Stomach (tissue), 9 donors: ENCODE data around the gene IQCH. TPM values are rescaled to one million over a fixed set of nuclear protein-coding genes. Genes with fewer than 3 reads are reported as not detected.
A peak's percentile ranks its signal among the peaks of the same experiment; 100 is the strongest.

Experiments
- DNase-seq, 2 donors: peaks; one replicate each; pipeline versions ENCODE4 v3.0.0 to v3.0.0-alpha.2; 2013 to 2019
- H3K27ac ChIP-seq, 5 donors: fragments of 200-600 bp in 4 of 5; sonication (generic) in 4 of 5; one replicate each; pipeline ENCODE4 v1.5.1; 2013 to 2019; ENCODE audit warnings: mild to moderate bottlenecking in 1 of 5, moderate library complexity in 1 of 5
- H3K27me3 ChIP-seq, 3 donors: fragments of 200-600 bp; sonication (generic); one replicate each; pipeline ENCODE4 v1.5.1; 2017 to 2019; ENCODE audit warnings: mixed run types in 1 of 3
- H3K36me3 ChIP-seq, 4 donors: fragments of 200-600 bp; sonication (generic); 1 replicate in 3 of 4; 2 replicates in 1 of 4; pipeline ENCODE4 v1.5.1; 2016 to 2019
- H3K4me1 ChIP-seq, 4 donors: fragments of 200-600 bp; sonication (generic); one replicate each; pipeline ENCODE4 v1.5.1; 2016 to 2019
- H3K4me3 ChIP-seq, 4 donors: fragments of 200-600 bp; sonication (generic) in 3 of 4; one replicate each; pipeline ENCODE4 v1.5.1; 2016 to 2019; ENCODE audit warnings: mild to moderate bottlenecking in 1 of 4
- H3K9me3 ChIP-seq, 4 donors: fragments of 200-600 bp; sonication (generic); one replicate each; pipeline ENCODE4 v1.5.1; 2016 to 2019
- CTCF ChIP-seq, 7 experiments: fragments of 450-650 bp in 4 of 7; fragments of 200-600 bp in 3 of 7; sonication (generic) in 3 of 7; IDR thresholded peaks; one replicate each; pipeline ENCODE4 v1.5.1; 2016 to 2019; ENCODE audit warnings: antibody characterized with exemption in 7 of 7, control low read depth in 2 of 7, mild to moderate bottlenecking in 1 of 7
- EP300 ChIP-seq: sonication (generic); formaldehyde crosslinking; IDR thresholded peaks from one replicate; pipeline ENCODE4 v1.6.1; 2017; ENCODE audit warnings: antibody characterized with exemption
- POLR2A ChIP-seq, 4 donors: fragments of 450-650 bp; IDR thresholded peaks; one replicate each; pipeline ENCODE4 v1.6.1; 2016; ENCODE audit warnings: antibody characterized with exemption in 4 of 4, control low read depth in 2 of 4, mild to moderate bottlenecking in 1 of 4, moderate library complexity in 1 of 4
- POLR2AphosphoS5 ChIP-seq, 3 donors: sonication (generic); formaldehyde crosslinking; IDR thresholded peaks; one replicate each; pipeline ENCODE4 v1.6.1; 2016; ENCODE audit warnings: antibody characterized with exemption in 3 of 3
- WGBS, 5 donors: extraction: QIAGEN DNeasy Blood & Tissue Kit in 3 of 5; methylation state at CpG; one replicate each; pipeline versions ENCODE4 v1.1.5 to v1.1.7; 2013 to 2018; 5-methylcytosine and 5-hydroxymethylcytosine counted together
- intact Hi-C: fragments of 100-400 bp; cut with DNase I; formaldehyde crosslinking; loops from one replicate; pipeline ENCODE4 v1.15.1; 2023; ENCODE audit warnings: low total_unique reads
- polyA plus RNA-seq, 3 donors: library from polyadenylated mRNA; stranded (reverse); fragments of 200-250 nt; gene quantifications; one replicate each; pipeline ENCODE4 v1.2.3, GENCODE V29; 2013
- total RNA-seq, 5 donors: library from RNA; depleted of rRNA; stranded (reverse); fragments of >200 nt; gene quantifications; one replicate each; pipeline versions ENCODE4 v1.1.0 to v1.2.3, GENCODE V29; 2014 to 2016
- donor health status: healthy with polysubstance abuse.
- donor health status: Bipolar disorder and iron deficiency.
- donor health status: healthy.

Gene IQCH
- total and polyA plus RNA-seq, 8 donors = 0.25 to 9.4 (median 1.7) TPM; not detected in 1

DNA sequence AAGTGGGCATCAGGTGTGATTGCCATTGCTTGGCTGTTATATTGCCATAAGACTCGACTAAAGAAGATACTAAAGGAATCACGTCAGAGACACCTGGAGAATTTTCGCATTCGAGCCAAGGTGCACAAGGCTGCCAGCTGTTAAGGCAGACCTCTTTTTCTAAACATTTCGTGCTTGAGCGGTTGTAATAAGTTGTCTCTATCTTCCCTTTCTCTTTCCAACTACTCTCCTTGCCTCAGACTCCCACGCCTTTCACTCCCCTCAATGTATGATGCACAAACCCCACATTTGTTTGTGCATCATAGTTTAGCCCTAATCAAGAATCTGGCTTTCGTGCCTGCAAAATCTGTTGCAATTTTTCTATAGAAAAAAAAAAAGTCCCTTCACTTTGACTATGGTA, 118.0 kb downstream of the IQCH start:
- Histone ChIP-seq H3K27ac (no peak overlapping the region), H3K4me3 (no peak overlapping the region), H3K27me3 (no peaks in the 10 kb centered on the region), H3K4me1 (no peaks in the 10 kb centered on the region), H3K9me3 (no peaks in the 10 kb centered on the region), H3K36me3 (no peaks in the 10 kb centered on the region)
- TF ChIP-seq POLR2A (IDR thresholded peaks at IDR 0.05) (no peak), EP300 (no peak), POLR2AphosphoS5 (IDR thresholded peaks at IDR 0.05) (no peak), CTCF (IDR thresholded peaks at IDR 0.05) (no peak)
- intact Hi-C loops = no loop called here
- DNase-seq = peak in 1 of 2 donors; percentile 6
- 82 to 91% (median 89%) methylated on average over 8 of the region's 8 CpGs for WGBS, 5 donors

- no peak overlapping the region for H3K27ac ChIP-seq
- no peaks in the 10 kb centered on the region for H3K36me3 ChIP-seq
- H3K4me3 ChIP-seq = no peak overlapping the region
- no peak for DNase-seq
- intact Hi-C loops = no loop called here
- no peaks in the 10 kb centered on the region for H3K4me1 ChIP-seq
- no peak for TF ChIP-seq POLR2AphosphoS5 (IDR thresholded peaks at IDR 0.05)
- TF ChIP-seq EP300 = no peak
- no peaks in the 10 kb centered on the region for H3K9me3 ChIP-seq
- no peaks in the 10 kb centered on the region for H3K27me3 ChIP-seq
- 85 to 93% (median 92%) methylated on average over 6 of the region's 6 CpGs for WGBS, 5 donors
Observed at GRCh38 chr15:67372986-67373675, 118.5 kb downstream of the IQCH start.

GRCh38 chr15:67373971-67374370, 119.4 kb downstream of the IQCH start:
- DNase-seq = no peak
- TF ChIP-seq EP300 = no peak
- no peak for TF ChIP-seq CTCF (IDR thresholded peaks at IDR 0.05)
- no peak for TF ChIP-seq POLR2A (IDR thresholded peaks at IDR 0.05)
- Histone ChIP-seq H3K4me3 (no peak overlapping the region), H3K4me1 (no peaks in the 10 kb centered on the region), H3K9me3 (no peaks in the 10 kb centered on the region), H3K36me3 (no peaks in the 10 kb centered on the region), H3K27ac (no peak overlapping the region), H3K27me3 (no peaks in the 10 kb centered on the region)
- intact Hi-C loops = no loop called here

GRCh38 chr15:67379530-67379929, 124.9 kb downstream of the IQCH start:
- H3K27me3 ChIP-seq = no peaks in the 10 kb centered on the region
- TF ChIP-seq EP300 (no peak), CTCF (IDR thresholded peaks at IDR 0.05) (no peak), POLR2AphosphoS5 (IDR thresholded peaks at IDR 0.05) (no peak), POLR2A (IDR thresholded peaks at IDR 0.05) (no peak)
- no peaks in the 10 kb centered on the region for H3K4me1 ChIP-seq
- no peaks in the 10 kb centered on the region for H3K36me3 ChIP-seq
- no peaks in the 10 kb centered on the region for H3K9me3 ChIP-seq
- no peak overlapping the region for H3K4me3 ChIP-seq
- intact Hi-C loops = no loop called here
- H3K27ac ChIP-seq = no peak overlapping the region
- 82 to 89% (median 83%) methylated on average over 3 of the region's 3 CpGs for WGBS, 5 donors
- DNase-seq = no peak

DNA sequence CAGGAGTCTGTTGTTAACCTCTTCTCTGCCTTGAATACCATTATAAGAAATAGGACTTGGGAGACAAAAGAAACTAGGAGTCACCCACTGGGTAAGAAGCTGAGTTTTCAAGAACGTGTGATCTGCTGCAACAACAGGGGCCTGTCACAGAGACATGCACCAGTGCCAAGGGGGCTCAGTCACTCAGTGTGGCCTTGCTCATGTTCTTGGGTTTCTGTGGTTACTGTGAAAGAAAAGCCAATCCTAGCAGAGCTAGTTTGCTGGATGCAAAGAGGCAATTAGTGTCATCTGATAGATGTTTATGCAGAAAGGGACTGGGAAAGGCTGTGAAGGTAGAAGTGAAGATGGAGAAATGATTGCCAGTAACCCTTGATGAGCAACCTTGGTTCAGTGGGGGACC, 126.3 kb downstream of the IQCH start:
- H3K4me3 ChIP-seq = no peak overlapping the region
- H3K27me3 ChIP-seq = no peaks in the 10 kb centered on the region
- H3K36me3 ChIP-seq = no peaks in the 10 kb centered on the region
- TF ChIP-seq CTCF (IDR thresholded peaks at IDR 0.05) (no peak), POLR2AphosphoS5 (IDR thresholded peaks at IDR 0.05) (no peak), POLR2A (IDR thresholded peaks at IDR 0.05) (no peak), EP300 (no peak)
- WGBS, 5 donors = 63 to 93% (median 80%) methylated on average over 1 of the region's 1 CpG
- intact Hi-C loops = no loop called here
- H3K27ac ChIP-seq = no peak overlapping the region
- H3K9me3 ChIP-seq = no peaks in the 10 kb centered on the region
- DNase-seq = no peak
- H3K4me1 ChIP-seq = no peaks in the 10 kb centered on the region
